Prostate gland (tissue), 2 donors: Measurements from ENCODE around the gene MFAP4. TPM values are rescaled to one million over a fixed set of nuclear protein-coding genes. Genes with fewer than 3 reads are reported as not detected.

ENCODE experiments used
- DNase-seq: peaks from one replicate; pipeline ENCODE4 v3.0.0-alpha.2; 2019; ENCODE audit warnings: low spot score
- H3K27ac ChIP-seq, 2 donors: fragments of 200-600 bp; sonication (generic); 2 replicates each; pipeline ENCODE4 v1.5.1; 2017 to 2019
- H3K27me3 ChIP-seq: fragments of 200-600 bp; sonication (generic); replicated peaks from 2 replicates; pipeline ENCODE4 v1.5.1; 2019; ENCODE audit not compliant: insufficient read depth
- H3K36me3 ChIP-seq, 2 donors: fragments of 200-600 bp; sonication (generic); 1 replicate in 1 of 2; 2 replicates in 1 of 2; pipeline versions ENCODE4 v1.5.1 to v1.8.1; 2017 to 2019
- H3K4me1 ChIP-seq: fragments of 200-600 bp; sonication (generic); replicated peaks from 2 replicates; pipeline ENCODE4 v1.5.1; 2019
- H3K4me3 ChIP-seq, 2 donors: fragments of 200-600 bp; sonication (generic); 2 replicates each; pipeline ENCODE4 v1.5.1; 2017 to 2019
- H3K9me3 ChIP-seq: fragments of 200-600 bp; sonication (generic); 2 replicates; pipeline ENCODE4 v1.5.1; 2017
- POLR2A ChIP-seq: fragments of 450-650 bp; IDR thresholded peaks from one replicate; pipeline ENCODE4 v1.6.1; 2016; ENCODE audit warnings: antibody characterized with exemption, mild to moderate bottlenecking
- POLR2AphosphoS5 ChIP-seq: sonication (generic); formaldehyde crosslinking; IDR thresholded peaks from one replicate; pipeline ENCODE4 v1.6.1; 2017; ENCODE audit warnings: antibody characterized with exemption
- WGBS: methylation state at CpG from one replicate; pipeline ENCODE4 v1.1.5; 2018; 5-methylcytosine and 5-hydroxymethylcytosine counted together
- intact Hi-C: fragments of 100-400 bp; cut with DNase I; formaldehyde crosslinking; loops from one replicate; pipeline ENCODE4 v1.14.2; 2022
- total RNA-seq, 2 donors: library from RNA; depleted of rRNA; stranded (reverse); fragments of >200 nt; gene quantifications; one replicate each; pipeline ENCODE4 v1.1.0, GENCODE V29; 2016
- TF ChIP-seq, protein P1 (sequence below), 4 experiments: fragments of 200-600 bp in 2 of 4; fragments of 450-650 bp in 2 of 4; sonication (generic) in 2 of 4; IDR thresholded peaks; 1 replicate in 3 of 4; 2 replicates in 1 of 4; pipeline ENCODE4 v1.5.1; 2016 to 2019; ENCODE audit warnings: antibody characterized with exemption in 4 of 4, mild to moderate bottlenecking in 2 of 4, moderate library complexity in 2 of 4

MFAP4 gene
- total RNA-seq, 2 donors from 2014 or later: 56.1 to 146 TPM

DNA sequence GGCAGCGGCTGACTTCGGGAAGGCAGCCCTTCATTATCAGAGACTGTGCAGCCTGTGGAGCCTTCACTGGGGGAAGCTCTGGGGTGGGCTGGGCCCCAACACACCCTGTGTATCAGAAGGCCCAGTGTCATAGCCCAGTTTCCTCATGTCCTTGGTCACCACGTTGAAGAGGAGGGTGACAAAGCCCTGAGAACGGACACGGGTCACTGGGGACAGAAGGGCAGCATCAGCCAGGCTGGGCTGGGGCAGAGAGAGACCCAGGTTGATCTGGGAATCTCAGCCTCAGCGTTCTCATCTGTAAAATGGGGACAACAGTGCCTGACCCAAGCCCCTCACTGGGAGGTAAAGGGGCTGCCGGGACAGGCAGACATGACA lies 43.7 kb downstream of the MFAP4 start:
- DNase-seq: no peak
- no peak overlapping the region for H3K27ac ChIP-seq
- WGBS: 89% methylated on average over 7 of the region's 7 CpGs
- intact Hi-C loops: no loop called here
- TF ChIP-seq POLR2A (no peak), POLR2AphosphoS5 (no peak)
- TF ChIP-seq, protein P1, sequence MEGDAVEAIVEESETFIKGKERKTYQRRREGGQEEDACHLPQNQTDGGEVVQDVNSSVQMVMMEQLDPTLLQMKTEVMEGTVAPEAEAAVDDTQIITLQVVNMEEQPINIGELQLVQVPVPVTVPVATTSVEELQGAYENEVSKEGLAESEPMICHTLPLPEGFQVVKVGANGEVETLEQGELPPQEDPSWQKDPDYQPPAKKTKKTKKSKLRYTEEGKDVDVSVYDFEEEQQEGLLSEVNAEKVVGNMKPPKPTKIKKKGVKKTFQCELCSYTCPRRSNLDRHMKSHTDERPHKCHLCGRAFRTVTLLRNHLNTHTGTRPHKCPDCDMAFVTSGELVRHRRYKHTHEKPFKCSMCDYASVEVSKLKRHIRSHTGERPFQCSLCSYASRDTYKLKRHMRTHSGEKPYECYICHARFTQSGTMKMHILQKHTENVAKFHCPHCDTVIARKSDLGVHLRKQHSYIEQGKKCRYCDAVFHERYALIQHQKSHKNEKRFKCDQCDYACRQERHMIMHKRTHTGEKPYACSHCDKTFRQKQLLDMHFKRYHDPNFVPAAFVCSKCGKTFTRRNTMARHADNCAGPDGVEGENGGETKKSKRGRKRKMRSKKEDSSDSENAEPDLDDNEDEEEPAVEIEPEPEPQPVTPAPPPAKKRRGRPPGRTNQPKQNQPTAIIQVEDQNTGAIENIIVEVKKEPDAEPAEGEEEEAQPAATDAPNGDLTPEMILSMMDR (IDR thresholded peaks at IDR 0.05): no peak
- H3K4me3 ChIP-seq: no peak overlapping the region
- no peaks in the 10 kb centered on the region for H3K9me3 ChIP-seq
- H3K27me3 ChIP-seq: no peaks in the 10 kb centered on the region
- H3K36me3 ChIP-seq: no peaks in the 10 kb centered on the region
- peaks cover 12% of the 10 kb centered on the region for H3K4me1 ChIP-seq

DNA sequence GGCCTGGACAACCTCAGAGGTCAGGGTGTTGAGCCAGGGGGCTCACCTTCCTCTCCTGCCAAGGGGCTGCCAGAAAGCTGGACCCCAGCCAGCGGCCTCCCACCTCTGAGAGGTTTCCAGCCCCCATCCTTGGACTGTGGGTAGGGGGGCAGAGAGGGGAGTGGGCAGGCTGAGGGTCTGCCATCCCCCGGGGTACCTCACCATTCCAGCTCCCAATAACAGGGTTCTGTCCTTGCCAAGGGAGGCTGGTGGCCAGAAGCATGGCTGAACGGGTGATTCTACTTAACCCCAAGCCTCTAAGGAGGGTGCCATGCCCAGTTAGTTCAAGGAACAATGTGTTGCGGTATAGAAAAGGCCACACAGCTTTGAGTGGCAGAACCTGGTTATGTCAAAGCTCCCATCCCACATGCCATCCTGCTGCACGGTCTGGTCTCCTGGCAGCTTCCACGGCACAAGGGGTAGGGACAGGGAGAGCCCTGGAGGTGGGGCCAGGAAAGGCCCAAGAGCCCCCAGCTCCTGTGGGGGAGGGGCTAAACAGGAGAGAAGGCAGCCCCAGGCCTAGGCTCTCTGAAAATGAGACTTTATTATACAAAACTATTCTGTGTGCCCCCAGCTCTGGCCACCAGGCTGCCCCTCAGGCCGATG lies 44.3 kb downstream of the MFAP4 start:
- Histone ChIP-seq H3K4me1 (peaks cover 12% of the 10 kb centered on the region), H3K27ac (no peak overlapping the region), H3K9me3 (no peaks in the 10 kb centered on the region), H3K36me3 (no peaks in the 10 kb centered on the region), H3K4me3 (no peak overlapping the region), H3K27me3 (no peaks in the 10 kb centered on the region)
- DNase-seq: no peak
- 57% methylated on average over 7 of the region's 7 CpGs for WGBS
- TF ChIP-seq, protein P1 (IDR thresholded peaks at IDR 0.05): no peak
- TF ChIP-seq POLR2AphosphoS5 (no peak), POLR2A (no peak)
- intact Hi-C loops: no loop called here

DNA sequence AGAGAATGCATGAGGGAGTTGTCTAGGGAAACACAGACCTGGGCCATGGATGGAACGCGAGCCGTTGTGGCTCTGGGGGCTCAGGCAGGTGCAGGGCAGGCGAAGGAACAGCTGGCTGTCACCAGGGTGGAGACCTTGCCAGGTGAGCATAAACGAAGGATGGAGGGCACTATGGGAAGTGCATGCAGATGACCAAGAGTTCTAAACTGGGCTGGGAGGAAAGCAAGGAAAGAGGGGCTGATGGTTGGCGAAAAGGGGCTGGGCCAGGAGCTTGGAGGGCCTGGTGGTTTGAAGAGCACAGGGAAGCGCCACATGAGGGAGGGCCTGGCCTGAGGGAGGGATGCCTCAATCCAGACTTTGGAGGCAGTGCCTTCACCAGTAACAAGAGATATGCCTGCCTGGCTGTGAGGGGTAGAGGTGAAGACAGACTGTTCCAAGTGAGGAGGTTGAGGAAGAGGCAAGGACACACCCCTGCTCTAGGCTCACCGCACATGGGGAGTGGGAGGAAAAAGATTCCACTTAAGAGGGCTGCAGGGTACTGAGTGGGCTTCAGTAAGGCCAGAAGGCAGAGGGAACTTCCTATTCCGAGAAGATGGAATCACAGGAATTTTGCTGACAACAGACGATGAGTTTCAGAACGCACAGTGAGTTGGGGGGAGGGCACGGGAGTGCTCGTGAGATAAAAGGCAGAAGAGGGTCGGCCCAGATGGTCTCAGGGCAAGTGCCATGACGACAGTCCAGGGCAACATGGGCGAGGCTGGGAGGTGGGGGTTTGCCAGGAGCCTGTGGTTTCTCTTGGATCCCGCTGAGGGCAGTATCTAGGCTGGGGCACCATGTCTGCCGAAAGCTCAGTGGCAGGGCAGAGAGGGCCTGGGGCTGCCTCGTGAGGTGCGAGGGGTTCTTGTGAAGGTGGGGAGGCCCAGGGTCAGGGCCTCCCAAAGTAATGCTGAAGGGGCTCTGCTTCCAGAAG lies 45.1 kb downstream of the MFAP4 start:
- peaks cover 11% of the 10 kb centered on the region for H3K4me1 ChIP-seq
- intact Hi-C loops: no loop called here
- no peaks in the 10 kb centered on the region for H3K27me3 ChIP-seq
- H3K9me3 ChIP-seq: no peaks in the 10 kb centered on the region
- H3K4me3 ChIP-seq: no peak overlapping the region
- WGBS: 50% methylated on average over 20 of the region's 20 CpGs
- H3K36me3 ChIP-seq: no peaks in the 10 kb centered on the region
- no peak for DNase-seq
- TF ChIP-seq POLR2A: no peak
- TF ChIP-seq, protein P1 (IDR thresholded peaks at IDR 0.05): no peak
- TF ChIP-seq POLR2AphosphoS5: no peak
- no peak overlapping the region for H3K27ac ChIP-seq

DNA sequence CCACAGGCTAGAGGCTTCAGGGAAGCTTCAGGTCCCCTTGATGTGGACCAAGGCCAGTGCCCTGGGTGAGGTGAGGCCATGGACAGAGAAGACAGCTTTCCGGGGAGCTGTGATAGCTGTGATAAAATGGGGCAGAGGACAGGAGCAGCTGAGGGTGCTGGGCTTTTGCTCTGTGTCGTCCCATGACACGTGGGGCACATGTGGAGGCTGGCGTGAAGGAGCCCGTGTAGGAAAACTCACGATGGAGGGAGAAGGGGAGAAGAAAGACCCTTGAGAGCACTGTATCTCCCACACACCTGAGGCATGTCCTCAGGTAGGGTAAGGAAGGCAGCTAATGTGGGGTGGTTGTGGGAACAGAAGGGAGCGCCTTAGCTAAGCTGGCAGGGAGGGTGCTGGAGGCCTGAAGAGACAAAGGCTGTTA lies 45.8 kb downstream of the MFAP4 start:
- Histone ChIP-seq H3K27ac (no peak overlapping the region), H3K4me3 (no peak overlapping the region), H3K27me3 (no peaks in the 10 kb centered on the region), H3K4me1 (peaks cover 4% of the 10 kb centered on the region), H3K36me3 (no peaks in the 10 kb centered on the region), H3K9me3 (no peaks in the 10 kb centered on the region)
- no peak for TF ChIP-seq POLR2AphosphoS5
- TF ChIP-seq, protein P1 (IDR thresholded peaks at IDR 0.05): no peak
- no peak for TF ChIP-seq POLR2A
- 64% methylated on average over 7 of the region's 7 CpGs for WGBS
- intact Hi-C loops: no loop called here
- DNase-seq: no peak
